Upper lobe of left lung (tissue), 4 donors: ENCODE data around the gene OPRD1.

ENCODE experiments used
- CTCF ChIP-seq, 6 experiments: fragments of 450-650 bp in 4 of 6; fragments of 200-600 bp in 2 of 6; sonication (generic) in 2 of 6; IDR thresholded peaks; one replicate each; pipeline ENCODE4 v1.5.1; 2016 to 2019; ENCODE audit warnings: antibody characterized with exemption in 6 of 6
- EP300 ChIP-seq, 4 donors: sonication (generic); formaldehyde crosslinking; IDR thresholded peaks; one replicate each; pipeline ENCODE4 v1.5.1; 2017; ENCODE audit warnings: antibody characterized with exemption in 4 of 4, control low read depth in 2 of 4
- POLR2A ChIP-seq, 4 donors: fragments of 450-650 bp; IDR thresholded peaks; one replicate each; pipeline ENCODE4 v1.5.1; 2016 to 2017; ENCODE audit warnings: antibody characterized with exemption in 4 of 4, mild to moderate bottlenecking in 2 of 4
- POLR2AphosphoS5 ChIP-seq, 2 donors: sonication (generic); formaldehyde crosslinking; IDR thresholded peaks; one replicate each; pipeline ENCODE4 v1.5.1; 2017; ENCODE audit warnings: antibody characterized with exemption in 2 of 2

GRCh38 chr1:28836421-28836956 is 24.5 kb downstream of the OPRD1 start:
- TF ChIP-seq POLR2A (IDR thresholded peaks at IDR 0.05) = no peak
- TF ChIP-seq CTCF (IDR thresholded peaks at IDR 0.05) = no peak
- TF ChIP-seq POLR2AphosphoS5 (IDR thresholded peaks at IDR 0.05) = no peak
- TF ChIP-seq EP300 (IDR thresholded peaks at IDR 0.05) = no peak
